HG03520 (cell line): ENCODE data around the gene EXOSC1.
"Not testable (repeated sequence)": the region's sequence is repeated elsewhere in the genome, so short reads cannot be mapped to it uniquely, and the experiment has no call there.

Experiments used
- ATAC-seq: cut with Tn5 transposase; IDR thresholded peaks from one replicate; pipeline ENCODE4 v1.9.1; 2021; ENCODE audit warnings: mild to moderate bottlenecking, moderate library complexity; ENCODE audit not compliant: unreplicated experiment

Gene EXOSC1

DNA sequence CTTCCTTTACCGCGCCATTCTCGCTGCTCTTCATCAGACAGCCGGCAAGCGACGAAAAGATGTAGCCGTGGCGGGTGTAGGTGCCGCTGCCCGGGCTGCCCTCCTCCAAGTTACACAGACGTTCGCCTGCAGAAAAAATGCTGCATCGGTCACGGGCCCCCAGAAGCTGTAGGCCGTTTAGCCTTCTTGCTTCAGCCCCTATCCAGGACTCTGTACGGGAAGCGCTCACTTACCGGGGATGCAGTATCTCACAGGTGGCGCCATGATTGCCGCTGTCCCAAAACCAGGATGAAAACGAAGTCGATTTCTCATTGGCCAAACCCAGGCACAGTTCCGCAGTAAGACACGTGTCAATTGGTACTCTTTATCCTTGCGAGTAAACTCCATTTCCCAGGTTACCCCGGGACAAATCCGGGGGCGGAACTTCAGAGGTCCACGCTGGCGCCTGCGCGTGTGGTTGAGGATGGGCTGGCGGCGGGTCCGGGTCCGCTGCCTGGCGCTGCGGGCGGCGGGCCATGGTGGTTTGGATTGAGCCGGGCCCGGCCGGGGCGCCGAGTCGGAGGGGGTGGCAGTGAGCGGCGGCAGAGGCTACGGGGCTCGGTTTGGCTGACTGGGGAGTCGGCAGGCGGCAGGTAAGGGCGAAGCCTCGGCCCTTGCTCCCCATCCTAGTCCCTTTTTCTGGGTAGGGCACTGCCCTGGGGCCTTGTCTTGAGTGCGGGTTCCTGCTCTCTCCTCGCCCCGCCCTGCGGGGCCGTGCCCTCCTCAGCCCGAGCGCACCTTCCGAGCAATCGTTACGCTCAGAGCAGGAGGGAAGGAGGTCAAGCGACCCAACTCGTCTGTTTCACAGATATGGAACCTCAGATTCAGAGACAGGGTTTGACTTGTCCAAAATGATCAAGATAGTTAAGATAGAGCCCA lies at the start of gene EXOSC1, which contains the start of gene ZDHHC16:
Gene EXOSC1 (minus strand): TSS at position 285 of the 918 bp plus-strand sequence. CDS start 21 bp downstream, at position 264.
Gene ZDHHC16 (plus strand): TSS at position 454 of the 918 bp plus-strand sequence. CDS start 5,501 bp downstream, outside the sequence.
- peak; percentile 91 for ATAC-seq

GRCh38 chr10:97494863-97495506 lies 49.2 kb upstream of the EXOSC1 start:
- ATAC-seq = no peak

GRCh38 chr10:97494151-97494550 lies 48.3 kb upstream of the EXOSC1 start:
- no peak for ATAC-seq

GRCh38 chr10:97490592-97490991 lies 44.8 kb upstream of the EXOSC1 start:
- ATAC-seq = no peak

GRCh38 chr10:97485647-97486281 lies 40.0 kb upstream of the EXOSC1 start:
- no peak for ATAC-seq

DNA sequence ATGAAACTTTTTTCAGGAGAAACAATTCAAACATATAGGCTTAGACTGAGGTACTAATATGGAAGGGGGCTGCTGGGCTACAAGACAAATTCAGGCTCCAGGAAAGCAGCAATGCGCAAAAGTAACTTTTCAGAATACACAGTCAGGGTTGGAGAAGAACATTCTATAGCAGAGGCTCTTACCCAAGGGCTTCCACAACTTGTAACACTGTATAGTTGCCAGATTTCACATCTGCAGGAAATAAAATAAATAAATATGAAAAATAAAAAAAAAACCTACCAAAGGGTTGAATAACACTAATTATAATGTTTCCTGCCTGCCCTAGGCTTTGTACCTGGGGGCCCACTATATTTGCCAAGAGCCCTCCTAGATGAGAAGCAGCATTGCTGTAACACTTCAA lies 38.1 kb upstream of the EXOSC1 start:
- no peak for ATAC-seq

DNA sequence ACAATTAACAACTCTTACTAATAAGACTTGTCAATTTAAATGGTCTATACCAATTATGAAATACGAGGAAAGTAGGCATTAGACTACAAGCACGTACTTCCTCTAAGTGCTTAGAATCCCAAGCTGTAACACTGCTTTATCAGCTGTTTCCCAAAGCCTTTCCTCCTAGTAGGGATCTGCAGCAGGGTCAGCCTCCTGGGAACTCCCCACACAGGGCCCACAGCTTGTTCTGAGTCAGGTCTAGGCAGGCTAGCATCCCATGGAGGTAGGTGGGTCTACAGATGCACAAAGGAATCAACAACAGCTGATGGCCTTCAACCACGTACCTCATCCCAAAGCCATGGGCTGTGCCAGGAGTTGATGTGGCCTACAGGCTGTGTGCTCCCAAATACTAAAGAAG lies 37.7 kb upstream of the EXOSC1 start:
- no peak for ATAC-seq

DNA sequence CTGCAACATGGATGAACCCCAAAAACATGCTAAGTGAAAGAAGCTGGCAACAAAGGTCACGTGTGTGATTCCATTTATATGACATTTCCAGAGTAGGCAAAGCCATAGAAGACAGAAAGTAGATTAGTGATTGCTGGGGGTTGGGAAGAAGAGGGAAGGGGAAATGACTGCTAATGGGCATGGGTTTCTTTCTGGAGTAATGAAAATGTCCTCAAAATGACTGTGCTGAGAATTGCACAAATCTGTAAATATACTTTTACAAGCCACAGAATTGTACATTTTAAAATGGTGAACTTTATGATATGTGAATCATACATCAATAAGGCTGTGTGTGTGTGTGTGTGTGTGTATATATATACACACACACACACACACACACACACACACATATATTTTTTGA lies 36.6 kb upstream of the EXOSC1 start:
- ATAC-seq = no peak

DNA sequence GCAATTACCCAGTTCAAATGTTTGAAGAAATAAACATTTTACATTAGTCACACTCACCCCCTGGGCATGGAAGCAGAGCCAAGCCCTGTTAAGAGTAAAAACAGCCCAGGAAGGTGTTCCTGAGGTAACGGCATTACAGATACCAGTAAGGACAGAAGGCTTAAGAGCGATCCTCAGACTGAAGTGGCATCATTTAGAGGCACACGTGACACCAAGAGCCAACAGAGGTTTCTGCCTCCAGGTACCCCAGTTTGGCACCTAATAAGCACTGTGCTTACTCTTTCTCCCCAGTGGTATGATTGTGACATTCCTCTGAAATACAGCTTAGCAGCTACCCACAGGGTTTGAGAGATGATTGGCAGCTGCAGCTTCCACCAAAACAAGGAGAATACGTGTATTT lies 35.3 kb upstream of the EXOSC1 start:
- ATAC-seq = no peak

DNA sequence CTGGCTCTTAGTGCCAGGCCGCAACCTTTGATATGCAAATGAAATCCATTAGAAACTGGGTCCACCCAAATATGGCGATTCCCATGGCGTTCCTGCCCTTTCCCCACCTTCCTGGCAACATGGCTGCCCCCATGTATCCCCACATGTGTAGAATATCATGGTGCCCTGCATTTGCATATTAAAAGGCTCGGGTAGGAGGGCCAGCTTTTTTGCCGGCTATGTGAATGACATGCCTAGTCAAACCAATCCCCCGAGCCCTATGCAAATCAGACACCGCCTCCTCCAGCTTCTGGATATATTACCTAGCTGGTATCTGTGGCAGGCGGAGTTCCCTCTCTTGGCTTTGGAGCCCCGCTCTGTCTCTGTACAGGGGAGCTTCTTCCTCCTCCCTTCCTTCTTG lies 34.1 kb upstream of the EXOSC1 start:
- no peak for ATAC-seq

DNA sequence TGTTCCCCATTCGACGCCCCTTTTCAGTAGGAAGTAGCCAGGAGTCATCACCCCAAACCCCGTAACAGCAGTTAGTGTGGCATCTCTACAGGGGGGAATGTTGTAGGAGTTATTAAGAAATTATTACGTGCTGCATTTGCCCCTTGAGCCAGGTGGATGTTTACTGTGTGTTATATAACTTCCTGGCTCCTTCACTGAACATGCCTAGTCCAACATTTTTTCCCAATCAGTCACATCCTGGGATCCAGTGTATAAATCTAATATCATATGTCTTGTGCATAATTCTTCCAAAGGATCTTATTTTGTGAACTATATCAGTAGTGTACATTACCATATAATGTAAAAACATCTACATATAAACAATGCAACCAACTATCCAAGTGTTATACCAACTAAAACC lies 33.6 kb upstream of the EXOSC1 start:
- not testable (repeated sequence) for ATAC-seq

GRCh38 chr10:97475936-97476594 lies 30.3 kb upstream of the EXOSC1 start:
- no peak for ATAC-seq

- no peak for ATAC-seq
Observed at GRCh38 chr10:97474918-97475317, 29.1 kb upstream of the EXOSC1 start.

- not testable (repeated sequence) for ATAC-seq
Observed at GRCh38 chr10:97468781-97469180, 23.0 kb upstream of the EXOSC1 start.

GRCh38 chr10:97468162-97468561 lies 22.4 kb upstream of the EXOSC1 start:
- ATAC-seq = no peak

DNA sequence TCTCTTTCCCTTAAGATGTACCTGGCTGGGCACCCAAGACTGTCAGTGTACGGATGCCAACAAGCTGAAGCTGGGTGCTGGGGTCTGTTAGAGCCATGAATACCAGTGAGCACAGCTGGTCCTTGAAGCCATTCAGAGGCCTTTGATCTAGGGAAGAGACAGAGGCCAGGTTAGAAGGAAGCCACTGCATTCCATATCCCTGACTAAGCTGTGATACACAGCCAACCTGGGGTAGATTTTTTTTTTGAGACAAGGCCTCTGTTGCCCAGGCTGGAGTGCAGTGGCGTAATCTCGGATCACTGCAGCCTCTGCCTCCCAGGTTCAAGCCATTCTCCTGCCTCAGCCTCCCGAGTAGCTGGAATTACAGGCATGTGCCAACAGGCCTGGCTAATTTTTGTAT lies 20.9 kb upstream of the EXOSC1 start:
- ATAC-seq = no peak

GRCh38 chr10:97465982-97466381 lies 20.2 kb upstream of the EXOSC1 start:
- no peak for ATAC-seq

GRCh38 chr10:97464226-97464625 lies 18.4 kb upstream of the EXOSC1 start:
- ATAC-seq = no peak

DNA sequence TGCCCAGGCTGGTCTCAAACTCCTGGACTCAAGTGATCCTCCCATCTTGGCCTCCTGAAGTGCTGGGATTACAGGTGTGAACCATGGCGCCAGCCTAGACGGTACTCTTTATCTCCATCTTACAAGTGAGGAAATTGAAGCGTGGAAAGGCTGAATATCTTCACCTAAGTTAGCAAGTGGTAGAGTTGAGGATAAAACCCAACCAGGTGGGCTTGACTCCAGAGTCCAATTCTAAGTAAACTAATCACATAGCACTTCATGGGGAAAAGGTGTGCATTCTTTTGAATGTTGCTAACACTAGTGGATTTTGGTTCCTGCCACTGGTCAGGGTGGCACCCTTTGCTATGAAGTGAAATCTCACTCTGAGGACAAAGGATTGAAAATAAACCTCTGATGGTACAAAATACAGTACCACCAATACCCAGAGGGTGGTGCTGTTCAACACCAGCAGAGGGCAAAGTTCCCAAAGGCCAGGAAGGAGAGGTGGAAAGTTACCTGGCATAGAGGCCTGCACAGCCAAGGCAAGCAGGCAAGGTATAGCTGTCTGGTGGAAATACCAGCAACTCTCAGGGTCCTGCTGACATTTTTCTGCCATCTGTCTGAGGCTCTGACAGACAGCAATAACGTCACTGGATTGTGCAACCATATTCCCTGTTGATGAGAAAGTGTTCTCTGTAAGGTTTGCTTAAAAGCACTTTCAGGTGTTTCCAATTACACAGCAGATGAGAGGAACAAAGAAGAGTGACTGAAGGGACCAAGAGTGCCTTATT lies 17.7 kb upstream of the EXOSC1 start:
- no peak for ATAC-seq

- no peak for ATAC-seq
Observed at GRCh38 chr10:97462309-97462708, 16.5 kb upstream of the EXOSC1 start.
